Heart right ventricle (tissue), 16 donors: Measurements from ENCODE around the gene NF1. TPM values are rescaled to one million over a fixed set of nuclear protein-coding genes. Genes with fewer than 3 reads are reported as not detected.
A peak's percentile ranks its signal among the peaks of the same experiment; 100 is the strongest.

ENCODE experiments used
- ATAC-seq, 8 donors: fragments of 200-7000 bp; cut with Tn5 transposase; one replicate each; pipeline ENCODE4 v1.9.1; 2020; ENCODE audit warnings: mild to moderate bottlenecking in 8 of 8, moderate library complexity in 8 of 8, moderate number of reproducible peaks in 1 of 8
- DNase-seq, 2 donors: peaks; one replicate each; pipeline ENCODE4 v3.0.0-alpha.2; 2020
- H3K27ac ChIP-seq, 10 donors: fragments of 200-600 bp; sonication (generic) in 2 of 10; one replicate each; pipeline versions ENCODE4 v1.5.0 to v1.8.0; 2020 to 2022; ENCODE audit warnings: mild to moderate bottlenecking in 3 of 10
- H3K27me3 ChIP-seq, 7 donors: fragments of 200-600 bp; one replicate each; pipeline ENCODE4 v1.8.0; 2021 to 2022; ENCODE audit warnings: mild to moderate bottlenecking in 2 of 7
- H3K36me3 ChIP-seq, 9 donors: fragments of 200-600 bp; sonication (generic) in 1 of 9; one replicate each; pipeline versions ENCODE4 v1.5.0 to v1.8.0; 2020 to 2022; ENCODE audit warnings: mild to moderate bottlenecking in 2 of 9
- H3K4me1 ChIP-seq, 9 donors: fragments of 200-600 bp; sonication (generic) in 1 of 9; one replicate each; pipeline versions ENCODE4 v1.5.0 to v1.8.0; 2020 to 2022; ENCODE audit warnings: mild to moderate bottlenecking in 4 of 9
- H3K4me3 ChIP-seq, 10 donors: fragments of 200-600 bp; sonication (generic) in 2 of 10; one replicate each; pipeline versions ENCODE4 v1.5.0 to v1.8.0; 2020 to 2022; ENCODE audit warnings: mild to moderate bottlenecking in 7 of 10, moderate library complexity in 2 of 10
- H3K9me3 ChIP-seq, 11 donors: fragments of 200-600 bp in 10 of 11; sonication (generic) in 2 of 11; one replicate each; pipeline versions ENCODE4 v1.5.0 to v1.8.0; 2013 to 2022; ENCODE audit warnings: mild to moderate bottlenecking in 2 of 11, control low read depth in 1 of 11, moderate library complexity in 1 of 11
- CTCF ChIP-seq, 9 donors: fragments of 200-600 bp; sonication (generic) in 2 of 9; IDR thresholded peaks; one replicate each; pipeline versions ENCODE4 v1.5.0 to v1.8.0; 2021 to 2022; ENCODE audit warnings: antibody characterized with exemption in 9 of 9, mild to moderate bottlenecking in 5 of 9, moderate library complexity in 1 of 9
- WGBS, 2 donors: extraction: QIAGEN DNeasy Blood & Tissue Kit; methylation state at CpG; one replicate each; pipeline ENCODE4 v1.1.7; 2013; ENCODE audit warnings: inconsistent platforms in 1 of 2; 5-methylcytosine and 5-hydroxymethylcytosine counted together
- intact Hi-C, 10 donors: fragments of 100-400 bp; cut with DNase I; formaldehyde crosslinking; loops; one replicate each; pipeline versions ENCODE4 v1.11.1 to v1.14.2; 2022
- polyA plus RNA-seq, 2 donors: library from polyadenylated mRNA; stranded (reverse); fragments of 200-250 nt; gene quantifications; one replicate each; pipeline ENCODE4 v1.2.3, GENCODE V29; 2013
- total RNA-seq, 10 donors: library from RNA; stranded (reverse); fragmentation: NEBNext Ultra II Directional in 3 of 10; extraction: Animal tissue kit (Norgen Biotek cat#: 25700) in 3 of 10; gene quantifications; one replicate each; pipeline versions ENCODE4 v1.2.1 to v1.2.4, GENCODE V29; 2021 to 2023
- donor health status: Arrhythmogenic right ventricular cardiomyopathy.
- donor health status: ischemic (EF 13 %, LVEDD 7.1; RV severe dilation, severe dysfunction).
- donor health status: healthy with polysubstance abuse.
- donor health status: DM: no; HTN: yes; CAD: no.
- donor health status: DM: no; HTN: no; CAD: no.
- donor health status: ischemic (EF 25% LVEDD 6.9; RV normal size, moderate dysfunction).
- donor health status: ischemic (EF 25% LVEDD 5.7; RV mildly dilated, moderate dysfunction).
- donor health status: healthy.
- donor health status: DM: yes; HTN: yes; CAD: no.
- donor health status: Ischemic cardiomyopathy.
- donor health status: ischemic (EF 35%, LVEDD 5.7; RV mildly dilated, moderate dysfunction).
- donor health status: nonischemic (EF 11% LVEDD 7.7; RV severe dilation, severe dysfunction).
- donor health status: DM: yes; HTN: yes; CAD: no.
- donor health status: PGD.
- donor health status: ischemic (EF 29% LVEDD 5.4; RV normal size, mild dysfunction).
- donor health status: nonischemic (EF 23%, LVEDD 6.1; RV moderate dilation, normal function).

Gene NF1
- total and polyA plus RNA-seq, 12 donors, result 4.2 to 71.0 (median 54.6) TPM

DNA sequence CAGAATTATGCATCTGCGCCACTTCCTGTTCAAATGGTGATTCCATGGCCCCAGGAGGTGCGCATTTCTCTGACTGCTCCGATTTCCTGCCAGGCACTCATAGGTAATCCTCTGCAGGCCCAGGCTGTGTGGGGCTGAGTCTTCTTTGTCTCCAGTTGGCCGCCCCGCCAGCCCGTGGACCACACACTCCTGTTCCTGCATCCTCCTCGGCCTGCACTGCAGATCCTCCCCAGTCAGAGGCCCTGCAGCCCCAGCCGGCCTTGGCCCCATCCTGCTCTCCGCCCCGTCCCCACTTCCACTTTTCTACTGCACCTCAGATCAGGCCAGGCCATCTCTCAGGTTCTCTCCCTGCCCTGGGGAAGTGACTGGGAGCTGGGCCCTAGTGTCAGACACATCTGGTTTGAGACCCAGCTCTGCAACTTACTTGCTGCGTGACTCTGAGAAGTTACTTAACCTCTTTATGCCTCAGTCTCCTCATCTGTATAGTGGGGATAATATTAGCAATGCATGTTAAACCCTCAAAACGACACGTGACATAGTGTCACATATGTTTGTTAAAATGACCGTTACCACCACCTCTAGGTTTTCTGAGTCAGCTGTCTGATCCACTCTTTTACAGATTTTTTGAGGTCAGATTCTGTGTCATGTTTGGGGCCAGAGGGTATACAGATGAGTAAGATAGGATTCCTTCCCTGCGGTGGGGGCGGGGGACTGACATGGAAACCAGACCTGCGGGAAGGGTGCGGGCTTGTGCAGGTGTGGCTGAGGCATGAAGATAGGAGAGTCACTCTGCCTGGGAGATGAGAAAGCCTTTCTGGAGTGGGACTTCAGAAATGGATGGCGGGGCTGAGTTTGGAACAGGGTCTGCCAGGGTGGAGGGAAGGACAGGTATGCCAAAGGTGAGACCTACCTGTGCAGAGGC lies 309.5 kb downstream of the NF1 start:
- H3K9me3 ChIP-seq, result no peaks in the 10 kb centered on the region
- H3K4me1 ChIP-seq, result no peaks in the 10 kb centered on the region
- peaks cover 0 to 9% (median 0%) of the 10 kb centered on the region in 7 donors for H3K27me3 ChIP-seq
- H3K27ac ChIP-seq, result no peak overlapping the region
- intact Hi-C loops, result no loop called here
- 83 to 85% methylated on average over 19 of the region's 19 CpGs for WGBS, 2 donors
- H3K4me3 ChIP-seq, result no peak overlapping the region
- ATAC-seq, result peak in 2 of 8 donors; percentile 35 to 36
- no peaks in the 10 kb centered on the region for H3K36me3 ChIP-seq
- TF ChIP-seq CTCF (IDR thresholded peaks at IDR 0.05), result no peak
- no peak for DNase-seq

GRCh38 chr17:31405890-31406371 lies 311.2 kb downstream of the NF1 start:
- no peak for ATAC-seq

GRCh38 chr17:31408586-31408985 lies 313.8 kb downstream of the NF1 start:
- 81 to 87% methylated on average over 4 of the region's 4 CpGs for WGBS, 2 donors
- DNase-seq (no peak), ATAC-seq (no peak)
- H3K4me3 ChIP-seq, result no peak overlapping the region
- H3K27ac ChIP-seq, result no peak overlapping the region
- peaks cover 0 to 5% (median 0%) of the 10 kb centered on the region in 7 donors for H3K27me3 ChIP-seq
- no peaks in the 10 kb centered on the region for H3K36me3 ChIP-seq
- intact Hi-C loops, result no loop called here
- peaks cover 0 to 5% (median 2%) of the 10 kb centered on the region in 9 donors for H3K4me1 ChIP-seq
- H3K9me3 ChIP-seq, result no peaks in the 10 kb centered on the region
- no peak for TF ChIP-seq CTCF (IDR thresholded peaks at IDR 0.05)

More at GRCh38 chr17:31405890-31406371, 311.2 kb downstream of the NF1 start:
- intact Hi-C loops, result no loop called here
- WGBS, 2 donors, result 58 to 67% methylated on average over 5 of the region's 5 CpGs
- peaks cover 0 to 5% (median 0%) of the 10 kb centered on the region in 7 donors for H3K27me3 ChIP-seq
- no peaks in the 10 kb centered on the region for H3K36me3 ChIP-seq
- no peak overlapping the region for H3K27ac ChIP-seq
- no peak for DNase-seq
- no peak overlapping the region for H3K4me3 ChIP-seq
- TF ChIP-seq CTCF (IDR thresholded peaks at IDR 0.05), result no peak
- no peaks in the 10 kb centered on the region for H3K4me1 ChIP-seq
- H3K9me3 ChIP-seq, result no peaks in the 10 kb centered on the region

DNA sequence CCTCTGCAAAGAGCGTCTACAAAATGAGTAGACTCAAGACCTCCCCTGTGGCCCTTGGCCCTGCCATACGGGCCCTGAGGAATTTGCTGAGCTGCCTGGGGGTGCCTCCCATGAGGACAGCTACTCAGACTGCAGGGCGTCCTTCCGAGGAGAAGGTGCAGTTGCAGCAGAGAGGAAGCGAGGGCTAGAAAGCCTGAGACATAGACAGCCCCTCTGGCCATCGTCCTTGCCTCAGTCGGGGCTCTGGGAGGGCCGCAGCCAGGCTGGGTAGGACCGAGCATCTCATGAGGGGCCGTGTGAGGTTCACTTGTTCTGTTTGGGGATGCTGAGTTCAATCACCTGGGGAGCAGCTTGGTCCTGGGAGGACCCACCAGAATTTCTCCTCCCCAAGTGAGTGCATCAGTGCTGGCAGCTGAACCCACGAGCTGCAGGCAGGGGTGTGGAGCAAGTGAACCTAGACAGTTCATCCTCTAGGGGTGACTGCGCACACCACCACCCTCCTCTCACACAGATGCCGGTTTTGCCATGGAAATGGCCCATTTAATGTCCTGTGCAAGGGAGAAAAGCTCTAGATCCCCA lies 317.0 kb downstream of the NF1 start:
- peaks cover 0 to 22% (median 17%) of the 10 kb centered on the region in 9 donors for H3K4me1 ChIP-seq
- no peaks in the 10 kb centered on the region for H3K36me3 ChIP-seq
- intact Hi-C loops, result no loop called here
- H3K4me3 ChIP-seq, result no peak overlapping the region
- peaks cover 0 to 5% (median 0%) of the 10 kb centered on the region in 7 donors for H3K27me3 ChIP-seq
- ATAC-seq, result no peak
- H3K27ac ChIP-seq, result no peak overlapping the region
- WGBS, 2 donors, result 84 to 89% methylated on average over 13 of the region's 13 CpGs
- no peak for TF ChIP-seq CTCF (IDR thresholded peaks at IDR 0.05)
- DNase-seq, result no peak
- H3K9me3 ChIP-seq, result no peaks in the 10 kb centered on the region
